ENCODE results near the gene SKAP2. TPM values are rescaled to one million over a fixed set of nuclear protein-coding genes. Genes with fewer than 3 reads are reported as not detected.
"Not testable (repeated sequence)": the region's sequence is repeated elsewhere in the genome, so short reads cannot be mapped to it uniquely, and the experiment has no call there.

Gene SKAP2
- total and polyA plus RNA-seq, 2 experiments from 2014 or later, result 2.5 to 4.4 TPM

- Histone ChIP-seq H2AFZ (no peak overlapping the region), H3F3A (replicated peaks; ENCODE audit: low read depth) (no peaks in the 10 kb centered on the region), H3K9me2 (ENCODE audit: insufficient read depth) (no peaks in the 10 kb centered on the region), H3K79me2 (replicated peaks; ENCODE audit: insufficient read depth) (no peaks in the 10 kb centered on the region), H3K4me2 (no peak overlapping the region), H3K4me3 (no peak overlapping the region), H3K36me3 (ENCODE audit: insufficient read depth) (no peaks in the 10 kb centered on the region), H3K27me3 (ENCODE audit: insufficient read depth) (no peaks in the 10 kb centered on the region), H3K4me1 (ENCODE audit: insufficient read depth) (no peaks in the 10 kb centered on the region), H4K20me1 (replicated peaks; ENCODE audit: insufficient read depth) (no peaks in the 10 kb centered on the region), H3K27ac (ENCODE audit: low read depth) (no peak overlapping the region)
- Mint-ChIP-seq H3K27me3 (ENCODE audit: insufficient read depth, low read depth, poor library complexity) (no peaks in the 10 kb centered on the region), H3K9me3 (peaks cover 4% of the 10 kb centered on the region; the same call in 2 of the 3 replicates), H3K36me3 (ENCODE audit: low read depth) (peaks cover 4% of the 10 kb centered on the region; the same call in 1 of the 3 replicates), H3K4me1 (no peaks in the 10 kb centered on the region), H3K4me3 (no peak overlapping the region), H3K27ac (no peak overlapping the region)
- no peak for TF ChIP-seq ZNF331 (CRISPR knock-in tag; IDR thresholded peaks at IDR 0.05; ENCODE audit: low read depth)
- DNase-seq (ENCODE audit: low spot score) (no peak), ATAC-seq (no peak)
Measured at GRCh38 chr7:26841003-26841739, 23.2 kb downstream of the SKAP2 start.

- H3K4me3 ChIP-seq; H3K4me1 Mint-ChIP-seq; H3K79me2 ChIP-seq (replicated peaks; ENCODE audit: insufficient read depth); H3K27me3 ChIP-seq (ENCODE audit: insufficient read depth); ATAC-seq; H3K4me3 Mint-ChIP-seq; H3K4me1 ChIP-seq (ENCODE audit: insufficient read depth); H3K36me3 ChIP-seq (ENCODE audit: insufficient read depth); DNase-seq (ENCODE audit: low spot score); H3K27me3 Mint-ChIP-seq (ENCODE audit: insufficient read depth, low read depth, poor library complexity); H3F3A ChIP-seq (replicated peaks; ENCODE audit: low read depth); H3K9me2 ChIP-seq (ENCODE audit: insufficient read depth); H3K27ac ChIP-seq (ENCODE audit: low read depth); H3K4me2 ChIP-seq; H4K20me1 ChIP-seq (replicated peaks; ENCODE audit: insufficient read depth); H3K27ac Mint-ChIP-seq; H2AFZ ChIP-seq: not testable (repeated sequence)
- Mint-ChIP-seq H3K36me3 (ENCODE audit: low read depth) (peaks cover 11% of the 10 kb centered on the region; the same call in 1 of the 3 replicates), H3K9me3 (peaks cover 15% of the 10 kb centered on the region; the same call in 2 of the 3 replicates)
Measured at GRCh38 chr7:26836793-26837192, 27.6 kb downstream of the SKAP2 start.

- Histone ChIP-seq H3K79me2 (replicated peaks; ENCODE audit: insufficient read depth) (no peaks in the 10 kb centered on the region), H3K9me2 (ENCODE audit: insufficient read depth) (no peaks in the 10 kb centered on the region), H3K4me2 (no peak overlapping the region), H3K27me3 (ENCODE audit: insufficient read depth) (no peaks in the 10 kb centered on the region), H3K27ac (ENCODE audit: low read depth) (no peak overlapping the region), H3K4me3 (no peak overlapping the region), H3K4me1 (ENCODE audit: insufficient read depth) (no peaks in the 10 kb centered on the region), H3K36me3 (ENCODE audit: insufficient read depth) (no peaks in the 10 kb centered on the region), H2AFZ (no peak overlapping the region), H3F3A (replicated peaks; ENCODE audit: low read depth) (no peaks in the 10 kb centered on the region), H4K20me1 (replicated peaks; ENCODE audit: insufficient read depth) (no peaks in the 10 kb centered on the region)
- H3K27me3 Mint-ChIP-seq (ENCODE audit: insufficient read depth, low read depth, poor library complexity), result no peaks in the 10 kb centered on the region
- H3K27ac Mint-ChIP-seq, result no peak overlapping the region
- no peak for ATAC-seq
- no peaks in the 10 kb centered on the region for H3K9me3 Mint-ChIP-seq
- H3K4me3 Mint-ChIP-seq, result no peak overlapping the region
- no peaks in the 10 kb centered on the region for H3K36me3 Mint-ChIP-seq (ENCODE audit: low read depth)
- DNase-seq (ENCODE audit: low spot score), result no peak
- no peaks in the 10 kb centered on the region for H3K4me1 Mint-ChIP-seq
- TF ChIP-seq CREB1 (CRISPR knock-in tag; IDR thresholded peaks at IDR 0.05; ENCODE audit: low read depth) (no peak), REST (IDR thresholded peaks at IDR 0.05; ENCODE audit: unreplicated experiment) (no peak), EZH2 (IDR thresholded peaks at IDR 0.05; ENCODE audit: low read depth, unreplicated experiment) (no peak), JUNB (IDR thresholded peaks at IDR 0.05; ENCODE audit: unreplicated experiment) (no peak), ZNF462 (CRISPR knock-in tag; IDR thresholded peaks at IDR 0.05) (no peak)
Measured at GRCh38 chr7:26815426-26815825, 49.0 kb downstream of the SKAP2 start.

All from GM23338 (cell line).